ENCODE measurements around the gene KANK4. TPM values are rescaled to one million over a fixed set of nuclear protein-coding genes. Genes with fewer than 3 reads are reported as not detected.
A peak's percentile ranks its signal among the peaks of the same experiment; 100 is the strongest.

Gene KANK4
- polyA plus RNA-seq, 1 donor (not counting 4 experiments of a cell fraction or from before 2014, with no cell fraction given): 0.92 TPM

- DNase-seq (ENCODE audit: low read depth, low spot score) (no peak), FAIRE-seq (no peak)
- no peaks in the 10 kb centered on the region for H3K9me1 ChIP-seq (ENCODE audit: control insufficient read depth, extremely low read depth, insufficient read depth, low read length)
- no peak overlapping the region for H3K4me3 ChIP-seq (ENCODE audit: control insufficient read depth in 2 of 3, extremely low read depth in 1 of 3, insufficient read depth in 2 of 3, low read depth in 1 of 3, low read length in 3 of 3)
- no peaks in the 10 kb centered on the region for H4K20me1 ChIP-seq (ENCODE audit: control insufficient read depth, extremely low read depth, insufficient read depth, low read length)
- H3K9me3 ChIP-seq (ENCODE audit: control insufficient read depth, low read depth, low read length): no peaks in the 10 kb centered on the region
- H3K36me3 ChIP-seq (ENCODE audit: control insufficient read depth in 2 of 2, extremely low read depth in 1 of 2, insufficient read depth in 2 of 2, low read length in 2 of 2): no peaks in the 10 kb centered on the region
- peak overlapping the region; percentile 36 for H3K4me2 ChIP-seq (ENCODE audit: control insufficient read depth, extremely low read depth, insufficient read depth, low read depth, low read length)
- H3K9ac ChIP-seq (ENCODE audit: control insufficient read depth, extremely low read depth, insufficient read depth, low read length): no peak overlapping the region
- TF ChIP-seq CTCF (optimal IDR thresholded peaks at IDR 0.05 in 1 of 3, IDR thresholded peaks at IDR 0.05 in 1 of 3, conservative IDR thresholded peaks at IDR 0.05 in 1 of 3; ENCODE audit: extremely low read depth in 1 of 3, insufficient read depth in 2 of 3, low read length in 3 of 3) (no peak), EZH2 (IDR thresholded peaks at IDR 0.05; ENCODE audit: low read length) (no peak)
- H3K79me2 ChIP-seq (ENCODE audit: control insufficient read depth, insufficient read depth, low read length): no peaks in the 10 kb centered on the region
- no peak overlapping the region for H3K27ac ChIP-seq (ENCODE audit: control insufficient read depth, insufficient read depth, low read length)
- dilution Hi-C loops (cut with MboI; ENCODE audit: extremely low pct_ligation_motif_present, low sequenced_read_pairs): no loop called here
- H3K4me1 ChIP-seq (ENCODE audit: control insufficient read depth, extremely low read depth, insufficient read depth, low read length): peaks cover 23% of the 10 kb centered on the region
- no peaks in the 10 kb centered on the region for H3K27me3 ChIP-seq (ENCODE audit: control insufficient read depth, extremely low read depth, insufficient read depth, low read length)
- H2AFZ ChIP-seq (ENCODE audit: control insufficient read depth, low read length): no peak overlapping the region
These were observed 11.8 kb downstream of the KANK4 start for GRCh38 chr1:62307446-62307845.

DNA sequence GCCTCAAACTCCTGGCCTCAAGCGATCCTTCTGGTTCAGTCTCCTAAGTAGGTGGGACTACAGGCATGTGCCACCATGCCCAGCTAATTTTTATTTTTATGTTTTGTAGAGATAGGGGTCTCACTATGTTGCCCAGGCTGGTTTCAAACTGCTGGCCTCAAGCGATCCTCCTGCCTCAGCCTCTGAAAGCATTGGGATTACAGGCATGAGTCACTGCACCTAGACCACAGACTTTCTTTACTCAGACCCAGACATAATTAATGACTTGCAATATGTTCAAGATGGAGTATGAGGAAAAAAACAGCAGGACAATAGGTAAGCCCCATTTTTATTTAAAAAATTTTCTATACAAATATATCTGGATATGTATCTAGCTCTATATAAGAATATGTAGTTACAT is 13.2 kb downstream of the KANK4 start:
- Histone ChIP-seq H3K4me2 (ENCODE audit: control insufficient read depth, extremely low read depth, insufficient read depth, low read depth, low read length) (no peak overlapping the region), H3K27ac (ENCODE audit: control insufficient read depth, insufficient read depth, low read length) (no peak overlapping the region), H2AFZ (ENCODE audit: control insufficient read depth, low read length) (no peak overlapping the region), H3K9ac (ENCODE audit: control insufficient read depth, extremely low read depth, insufficient read depth, low read length) (no peak overlapping the region), H3K4me3 (ENCODE audit: control insufficient read depth in 2 of 3, extremely low read depth in 1 of 3, insufficient read depth in 2 of 3, low read depth in 1 of 3, low read length in 3 of 3) (no peak overlapping the region), H3K36me3 (ENCODE audit: control insufficient read depth in 2 of 2, extremely low read depth in 1 of 2, insufficient read depth in 2 of 2, low read length in 2 of 2) (no peaks in the 10 kb centered on the region), H3K4me1 (ENCODE audit: control insufficient read depth, extremely low read depth, insufficient read depth, low read length) (peaks cover 23% of the 10 kb centered on the region), H3K9me1 (ENCODE audit: control insufficient read depth, extremely low read depth, insufficient read depth, low read length) (no peaks in the 10 kb centered on the region), H3K27me3 (ENCODE audit: control insufficient read depth, extremely low read depth, insufficient read depth, low read length) (peaks cover 4% of the 10 kb centered on the region), H4K20me1 (ENCODE audit: control insufficient read depth, extremely low read depth, insufficient read depth, low read length) (no peaks in the 10 kb centered on the region), H3K9me3 (ENCODE audit: control insufficient read depth, low read depth, low read length) (no peaks in the 10 kb centered on the region), H3K79me2 (ENCODE audit: control insufficient read depth, insufficient read depth, low read length) (no peaks in the 10 kb centered on the region)
- no peak for FAIRE-seq
- dilution Hi-C loops (cut with MboI; ENCODE audit: extremely low pct_ligation_motif_present, low sequenced_read_pairs): no loop called here
- no peak for DNase-seq (ENCODE audit: low read depth, low spot score)
- no peak for TF ChIP-seq CTCF (optimal IDR thresholded peaks at IDR 0.05 in 1 of 3, IDR thresholded peaks at IDR 0.05 in 1 of 3, conservative IDR thresholded peaks at IDR 0.05 in 1 of 3; ENCODE audit: extremely low read depth in 1 of 3, insufficient read depth in 2 of 3, low read length in 3 of 3)
- no peak for TF ChIP-seq EZH2 (IDR thresholded peaks at IDR 0.05; ENCODE audit: low read length)

All from keratinocyte (primary cell).